GM23248 (cell line): Measurements from ENCODE around the gene MICU1. TPM values are rescaled to one million over a fixed set of nuclear protein-coding genes. Genes with fewer than 3 reads are reported as not detected.

Experiments used
- DNase-seq: peaks from one replicate; pipeline ENCODE4 v3.0.0-alpha.2; 2015
- H2AFZ ChIP-seq: fragments of 200-600 bp; sonication (generic); 2 replicates; pipeline ENCODE4 v1.6.1; 2016; ENCODE audit warnings: antibody characterized with exemption
- H3F3A ChIP-seq: fragments of 200-600 bp; sonication (generic); 2 replicates; pipeline ENCODE4 v1.6.1; 2016; ENCODE audit warnings: mild to moderate bottlenecking, antibody characterized with exemption, mixed run types; ENCODE audit not compliant: insufficient read depth
- H3K27ac ChIP-seq: fragments of 200-600 bp; sonication (generic); 2 replicates; pipeline ENCODE4 v1.5.1; 2016; ENCODE audit warnings: mild to moderate bottlenecking
- H3K27me3 ChIP-seq: fragments of 200-600 bp; sonication (generic); replicated peaks from 2 replicates; pipeline ENCODE4 v1.6.1; 2016; ENCODE audit warnings: mild to moderate bottlenecking; ENCODE audit not compliant: insufficient read depth
- H3K36me3 ChIP-seq: fragments of 200-600 bp; sonication (generic); 2 replicates; pipeline ENCODE4 v1.6.1; 2016; ENCODE audit warnings: low read depth, mild to moderate bottlenecking
- H3K4me1 ChIP-seq: fragments of 200-600 bp; sonication (generic); 2 replicates; pipeline ENCODE4 v1.6.1; 2016; ENCODE audit warnings: mild to moderate bottlenecking; ENCODE audit not compliant: insufficient read depth
- H3K4me2 ChIP-seq: fragments of 200-600 bp; sonication (generic); one replicate; pipeline ENCODE4 v1.6.1; 2016; ENCODE audit warnings: mild to moderate bottlenecking; ENCODE audit not compliant: unreplicated experiment
- H3K4me3 ChIP-seq: fragments of 200-600 bp; sonication (generic); 2 replicates; pipeline ENCODE4 v1.5.1; 2016; ENCODE audit warnings: mild to moderate bottlenecking
- H3K79me2 ChIP-seq: fragments of 200-600 bp; sonication (generic); 2 replicates; pipeline ENCODE4 v1.6.1; 2016; ENCODE audit warnings: mild to moderate bottlenecking; ENCODE audit not compliant: insufficient read depth
- H3K9ac ChIP-seq: fragments of 200-600 bp; sonication (generic); 2 replicates; pipeline ENCODE4 v1.6.1; 2016; ENCODE audit warnings: mild to moderate bottlenecking
- H3K9me2 ChIP-seq: fragments of 200-600 bp; sonication (generic); 2 replicates; pipeline ENCODE4 v1.6.1; 2016; ENCODE audit warnings: mixed run types, mild to moderate bottlenecking, moderate library complexity; ENCODE audit not compliant: insufficient read depth
- H3K9me3 ChIP-seq: fragments of 200-600 bp; sonication (generic); one replicate; pipeline ENCODE4 v1.6.1; 2017; ENCODE audit warnings: low read depth
- H4K20me1 ChIP-seq: fragments of 200-600 bp; sonication (generic); 2 replicates; pipeline ENCODE4 v1.6.0; 2016; ENCODE audit not compliant: insufficient read depth
- EZH2 ChIP-seq: fragments of 200-600 bp; sonication (generic); IDR thresholded peaks from 2 replicates; pipeline ENCODE4 v1.6.1; 2018; ENCODE audit warnings: antibody characterized with exemption, mild to moderate bottlenecking; ENCODE audit not compliant: insufficient read depth, poor library complexity, severe bottlenecking
- EZH2phosphoT487 ChIP-seq: fragments of 200-600 bp; sonication (generic); IDR thresholded peaks from 2 replicates; pipeline ENCODE4 v1.6.1; 2018; ENCODE audit warnings: antibody characterized with exemption, moderate library complexity, mild to moderate bottlenecking, low read depth; ENCODE audit not compliant: insufficient read depth
- WGBS, 2 experiments: methylation state at CpG; one replicate each; pipeline ENCODE4 v1.1.6; 2015 to 2017; ENCODE audit warnings: low lambda C conversion rate in 2 of 2, low coverage in 1 of 2; ENCODE audit errors: missing lambda C conversion rate in 2 of 2; 5-methylcytosine and 5-hydroxymethylcytosine counted together
- in situ Hi-C: fragments of 300-500 bp; cut with MboI; formaldehyde crosslinking; loops from 2 replicates; pipeline ENCODE4 v1.15.0; 2020
- polyA plus RNA-seq: library from polyadenylated mRNA; unstranded; fragments of >200 nt; fragmentation: Nextera tagmentation; extraction: Ambion mirVana; gene quantifications from 2 replicates; pipeline ENCODE4 v1.2.1, GENCODE V29; 2016
- total RNA-seq: library from RNA; depleted of rRNA; stranded (reverse); fragments of >200 nt; shearing (Covaris generic); gene quantifications from 2 replicates; pipeline ENCODE4 v1.2.3, GENCODE V29; 2014

MICU1 gene
- total and polyA plus RNA-seq, 2 experiments from 2014 or later, result 37.3 to 45.0 TPM

DNA sequence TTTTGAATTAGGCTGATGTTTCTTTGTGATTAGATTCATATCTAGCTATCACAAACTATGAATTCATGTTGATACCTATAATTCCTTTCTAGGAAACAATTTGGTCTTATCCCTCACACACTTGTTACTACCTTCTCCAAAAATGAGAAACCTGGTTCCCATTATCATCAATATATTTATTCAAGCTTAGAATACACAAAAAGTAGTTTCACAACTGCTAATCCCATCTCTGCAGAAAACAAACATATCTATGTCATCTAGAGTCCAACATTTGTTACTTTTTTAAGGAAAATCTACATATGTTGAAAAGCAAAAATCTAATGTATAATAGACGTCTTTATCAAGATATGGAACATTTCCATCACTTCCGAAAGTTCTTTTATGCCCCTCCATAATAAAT is 110.4 kb downstream of the MICU1 start:
- Histone ChIP-seq H3F3A (no peaks in the 10 kb centered on the region), H3K9me2 (no peaks in the 10 kb centered on the region), H3K27me3 (no peaks in the 10 kb centered on the region), H3K4me3 (no peak overlapping the region), H3K27ac (no peak overlapping the region), H4K20me1 (no peaks in the 10 kb centered on the region), H3K4me2 (no peak overlapping the region), H2AFZ (no peak overlapping the region), H3K9me3 (no peaks in the 10 kb centered on the region), H3K79me2 (no peaks in the 10 kb centered on the region), H3K36me3 (no peaks in the 10 kb centered on the region), H3K9ac (no peak overlapping the region), H3K4me1 (no peaks in the 10 kb centered on the region)
- in situ Hi-C loops, result no loop called here
- TF ChIP-seq EZH2, result no peak
- no peak for TF ChIP-seq EZH2phosphoT487
- 96 to 100% methylated on average over 2 of the region's 2 CpGs for WGBS, 2 experiments
- no peak for DNase-seq

DNA sequence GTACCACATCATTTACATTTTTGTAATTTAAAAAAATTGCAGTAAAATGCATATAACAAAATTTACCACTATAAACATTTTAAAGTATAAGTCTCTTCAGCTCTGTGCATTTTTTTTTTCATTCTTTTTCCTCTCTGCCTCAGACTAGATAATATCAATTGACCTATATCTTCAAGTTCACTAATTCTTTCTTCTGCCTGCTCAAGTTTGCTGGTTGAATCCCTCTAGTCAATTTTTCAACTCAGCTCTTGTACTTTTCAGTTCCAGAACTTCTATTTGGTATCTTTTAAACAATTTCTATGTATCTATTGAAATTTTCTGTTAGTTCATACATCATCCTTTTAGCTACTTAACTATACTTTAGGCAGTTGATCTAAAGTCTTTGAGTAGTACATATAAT is 112.0 kb downstream of the MICU1 start:
- no peaks in the 10 kb centered on the region for H3K4me1 ChIP-seq
- H4K20me1 ChIP-seq, result no peaks in the 10 kb centered on the region
- no peak overlapping the region for H3K9ac ChIP-seq
- no peak overlapping the region for H3K27ac ChIP-seq
- no peak for DNase-seq
- H3K36me3 ChIP-seq, result no peaks in the 10 kb centered on the region
- H3K4me2 ChIP-seq, result no peak overlapping the region
- H3K27me3 ChIP-seq, result no peaks in the 10 kb centered on the region
- no peaks in the 10 kb centered on the region for H3K9me2 ChIP-seq
- H3K4me3 ChIP-seq, result no peak overlapping the region
- H3F3A ChIP-seq, result no peaks in the 10 kb centered on the region
- TF ChIP-seq EZH2 (no peak), EZH2phosphoT487 (no peak)
- no peaks in the 10 kb centered on the region for H3K9me3 ChIP-seq
- no peak overlapping the region for H2AFZ ChIP-seq
- in situ Hi-C loops, result no loop called here
- no peaks in the 10 kb centered on the region for H3K79me2 ChIP-seq

GRCh38 chr10:72511459-72511858 is 114.4 kb downstream of the MICU1 start:
- H4K20me1 ChIP-seq, result no peaks in the 10 kb centered on the region
- H3K79me2 ChIP-seq, result no peaks in the 10 kb centered on the region
- H3K27me3 ChIP-seq, result no peaks in the 10 kb centered on the region
- H3K36me3 ChIP-seq, result no peaks in the 10 kb centered on the region
- H3K4me1 ChIP-seq, result no peaks in the 10 kb centered on the region
- H3F3A ChIP-seq, result no peaks in the 10 kb centered on the region
- H3K9me3 ChIP-seq, result no peaks in the 10 kb centered on the region
- in situ Hi-C loops, result no loop called here
- 92 to 95% methylated on average over 5 of the region's 5 CpGs for WGBS, 2 experiments
- no peak overlapping the region for H2AFZ ChIP-seq
- no peaks in the 10 kb centered on the region for H3K9me2 ChIP-seq
- H3K9ac ChIP-seq, result no peak overlapping the region
- no peak overlapping the region for H3K4me3 ChIP-seq
- no peak for DNase-seq
- H3K4me2 ChIP-seq, result no peak overlapping the region
- no peak overlapping the region for H3K27ac ChIP-seq
- no peak for TF ChIP-seq EZH2phosphoT487
- TF ChIP-seq EZH2, result no peak

DNA sequence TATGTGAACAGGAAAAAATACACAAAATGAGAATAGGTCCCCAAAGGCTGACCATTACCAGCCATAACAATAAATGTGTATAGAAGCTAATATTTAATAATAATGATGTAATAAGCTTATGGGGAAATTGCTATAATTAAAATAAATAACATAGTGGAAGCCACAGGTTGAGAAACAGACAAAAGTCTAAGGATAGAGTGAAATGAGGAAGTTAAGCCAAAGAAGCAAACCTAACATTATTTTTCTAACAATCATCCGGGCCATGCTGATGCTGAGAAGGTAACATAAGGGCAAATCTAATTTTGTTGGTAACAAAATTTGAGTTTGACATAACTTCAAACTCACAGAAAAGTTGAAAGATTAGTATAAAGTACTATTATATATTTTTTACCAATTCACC is 115.9 kb downstream of the MICU1 start:
- Histone ChIP-seq H3K9ac (no peak overlapping the region), H3K36me3 (peaks cover 4% of the 10 kb centered on the region), H3K9me2 (no peaks in the 10 kb centered on the region), H3K4me3 (no peak overlapping the region), H3F3A (no peaks in the 10 kb centered on the region), H3K79me2 (no peaks in the 10 kb centered on the region), H4K20me1 (no peaks in the 10 kb centered on the region), H3K4me1 (no peaks in the 10 kb centered on the region), H2AFZ (no peak overlapping the region), H3K9me3 (no peaks in the 10 kb centered on the region), H3K4me2 (no peak overlapping the region), H3K27ac (no peak overlapping the region), H3K27me3 (no peaks in the 10 kb centered on the region)
- no peak for DNase-seq
- in situ Hi-C loops, result no loop called here
- no peak for TF ChIP-seq EZH2
- no peak for TF ChIP-seq EZH2phosphoT487
- 91 to 96% methylated on average over 1 of the region's 1 CpG for WGBS, 2 experiments

- H3K4me1 ChIP-seq, result no peaks in the 10 kb centered on the region
- H3K9me2 ChIP-seq, result no peaks in the 10 kb centered on the region
- no peak overlapping the region for H3K4me3 ChIP-seq
- in situ Hi-C loops, result no loop called here
- H4K20me1 ChIP-seq, result no peaks in the 10 kb centered on the region
- no peaks in the 10 kb centered on the region for H3K9me3 ChIP-seq
- TF ChIP-seq EZH2 (no peak), EZH2phosphoT487 (no peak)
- H3K27ac ChIP-seq, result no peak overlapping the region
- no peak overlapping the region for H2AFZ ChIP-seq
- 94 to 96% methylated on average over 4 of the region's 4 CpGs for WGBS, 2 experiments
- H3K79me2 ChIP-seq, result no peaks in the 10 kb centered on the region
- H3K27me3 ChIP-seq, result no peaks in the 10 kb centered on the region
- no peak overlapping the region for H3K4me2 ChIP-seq
- H3F3A ChIP-seq, result no peaks in the 10 kb centered on the region
- no peak for DNase-seq
- H3K36me3 ChIP-seq, result peaks cover 4% of the 10 kb centered on the region
- no peak overlapping the region for H3K9ac ChIP-seq
These were observed 116.6 kb downstream of the MICU1 start for GRCh38 chr10:72509206-72509799.
